Spleen (tissue), 11 donors: ENCODE results near the gene TACR2. TPM values are rescaled to one million over a fixed set of nuclear protein-coding genes. Genes with fewer than 3 reads are reported as not detected.

ENCODE experiments used
- DNase-seq: peaks from one replicate; pipeline ENCODE4 v3.0.0-alpha.2; 2020
- H3K27ac ChIP-seq, 8 donors: fragments of 200-600 bp; sonication (generic) in 7 of 8; 1 replicate in 4 of 8; 2 replicates in 4 of 8; pipeline versions ENCODE4 v1.5.0 to v1.8.0; 2016 to 2021; ENCODE audit warnings: inconsistent platforms in 4 of 8, mild to moderate bottlenecking in 4 of 8, moderate library complexity in 1 of 8
- H3K27me3 ChIP-seq, 7 donors: fragments of 200-600 bp; sonication (generic) in 6 of 7; replicated peaks in 1 of 7; 1 replicate in 4 of 7; 2 replicates in 3 of 7; pipeline versions ENCODE4 v1.5.0 to v1.8.0; 2016 to 2021; ENCODE audit warnings: inconsistent platforms in 3 of 7, mild to moderate bottlenecking in 1 of 7
- H3K36me3 ChIP-seq, 6 donors: fragments of 200-600 bp; sonication (generic) in 5 of 6; 1 replicate in 4 of 6; 2 replicates in 2 of 6; pipeline versions ENCODE4 v1.5.0 to v1.8.0; 2016 to 2021; ENCODE audit warnings: inconsistent platforms in 2 of 6
- H3K4me1 ChIP-seq, 6 donors: fragments of 200-600 bp; sonication (generic) in 5 of 6; 1 replicate in 3 of 6; 2 replicates in 3 of 6; pipeline versions ENCODE4 v1.5.0 to v1.8.0; 2016 to 2021; ENCODE audit warnings: inconsistent platforms in 3 of 6
- H3K4me3 ChIP-seq, 8 donors: fragments of 200-600 bp; sonication (generic) in 7 of 8; 1 replicate in 4 of 8; 2 replicates in 4 of 8; pipeline versions ENCODE4 v1.5.0 to v1.8.0; 2016 to 2021; ENCODE audit warnings: inconsistent platforms in 4 of 8, mild to moderate bottlenecking in 4 of 8, moderate library complexity in 2 of 8
- H3K9me3 ChIP-seq, 8 donors: fragments of 200-600 bp; sonication (generic) in 7 of 8; 1 replicate in 4 of 8; 2 replicates in 4 of 8; pipeline versions ENCODE4 v1.5.0 to v1.8.0; 2016 to 2021; ENCODE audit warnings: inconsistent platforms in 4 of 8
- CTCF ChIP-seq, 11 experiments: fragments of 200-600 bp in 7 of 11; fragments of 450-650 bp in 4 of 11; sonication (generic) in 4 of 11; IDR thresholded peaks in 8 of 11; conservative IDR thresholded peaks in 3 of 11; 1 replicate in 7 of 11; 2 replicates in 4 of 11; pipeline versions ENCODE4 v1.4.0 to v1.8.0; 2016 to 2021; ENCODE audit warnings: antibody characterized with exemption in 11 of 11, inconsistent platforms in 4 of 11, mild to moderate bottlenecking in 1 of 11
- POLR2A ChIP-seq, 3 donors: fragments of 450-650 bp; IDR thresholded peaks; one replicate each; pipeline ENCODE4 v1.5.1; 2017; ENCODE audit warnings: antibody characterized with exemption in 3 of 3, mild to moderate bottlenecking in 1 of 3
- POLR2AphosphoS5 ChIP-seq, 3 donors: sonication (generic); formaldehyde crosslinking; IDR thresholded peaks; one replicate each; pipeline ENCODE4 v1.5.1; 2017; ENCODE audit warnings: antibody characterized with exemption in 3 of 3
- WGBS, 5 donors: extraction: QIAGEN DNeasy Blood & Tissue Kit in 3 of 5; methylation state at CpG; one replicate each; pipeline versions ENCODE4 v1.1.5 to v1.1.7; 2013 to 2018; 5-methylcytosine and 5-hydroxymethylcytosine counted together
- intact Hi-C: fragments of 100-400 bp; cut with DNase I; formaldehyde crosslinking; loops from one replicate; pipeline ENCODE4 v1.15.0; 2023; ENCODE audit warnings: low total_unique reads
- polyA plus RNA-seq, 3 donors: library from polyadenylated mRNA; stranded (reverse); fragments of 200-250 nt; gene quantifications; one replicate each; pipeline ENCODE4 v1.2.1, GENCODE V29; 2013
- total RNA-seq, 7 donors: library from RNA; depleted of rRNA in 3 of 7; stranded (reverse); fragments of >200 nt in 3 of 7; fragmentation: NEBNext Ultra II Directional in 4 of 7; extraction: Animal tissue kit (Norgen Biotek cat#: 25700) in 4 of 7; gene quantifications; one replicate each; pipeline versions ENCODE4 v1.1.0 to v1.2.1, GENCODE V29; 2016 to 2021
- donor health status: healthy with polysubstance abuse.
- donor health status: DM: no; HTN: no; CAD: no; lungs with moderate emphysema.
- donor health status: DM: no; HTN: no; CAD: no.
- donor health status: Bipolar disorder and iron deficiency.
- donor health status: healthy.
- donor health status: DM: no; HTN: no; CAD: no.
- donor health status: DM: yes; HTN: yes; CAD: no.

Gene TACR2
- total and polyA plus RNA-seq, 10 donors: 0.15 to 0.52 (median 0.30) TPM; not detected in 4

DNA sequence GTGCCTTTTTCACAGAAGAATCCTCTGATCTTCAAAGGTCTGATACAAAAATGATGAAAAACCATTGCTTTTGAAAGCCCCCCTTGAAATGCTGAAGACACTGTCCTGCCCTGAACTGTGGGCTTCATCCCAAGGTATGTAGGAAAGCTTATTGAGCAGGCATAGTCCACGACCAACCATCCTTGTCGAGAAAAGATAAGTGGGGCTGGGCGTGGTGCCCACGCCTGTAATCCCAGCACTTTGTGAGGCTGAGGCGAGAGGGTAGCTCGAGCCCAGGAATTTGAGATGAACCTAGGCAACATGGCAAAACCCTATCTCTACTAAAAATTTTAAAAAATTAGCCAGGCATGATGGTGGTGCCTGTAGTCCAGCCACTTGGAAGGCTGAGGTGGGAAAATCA, 25.6 kb downstream of the TACR2 start:
- intact Hi-C loops: no loop called here
- Histone ChIP-seq H3K36me3 (peaks cover 1 to 99% (median 78%) of the 10 kb centered on the region in 6 donors), H3K4me3 (no peak overlapping the region), H3K4me1 (peaks cover 0 to 23% (median 8%) of the 10 kb centered on the region in 6 donors), H3K9me3 (no peaks in the 10 kb centered on the region), H3K27me3 (no peaks in the 10 kb centered on the region), H3K27ac (peak overlapping the region in 2 of 8 donors; percentile 2 to 8)
- WGBS, 5 donors: 87 to 96% (median 94%) methylated on average over 6 of the region's 6 CpGs
- no peak for DNase-seq
- no peak for TF ChIP-seq POLR2A (IDR thresholded peaks at IDR 0.05)
- TF ChIP-seq CTCF (IDR thresholded peaks at IDR 0.05 in 8 of 11, conservative IDR thresholded peaks at IDR 0.05 in 3 of 11): no peak
- TF ChIP-seq POLR2AphosphoS5 (IDR thresholded peaks at IDR 0.05): no peak

DNA sequence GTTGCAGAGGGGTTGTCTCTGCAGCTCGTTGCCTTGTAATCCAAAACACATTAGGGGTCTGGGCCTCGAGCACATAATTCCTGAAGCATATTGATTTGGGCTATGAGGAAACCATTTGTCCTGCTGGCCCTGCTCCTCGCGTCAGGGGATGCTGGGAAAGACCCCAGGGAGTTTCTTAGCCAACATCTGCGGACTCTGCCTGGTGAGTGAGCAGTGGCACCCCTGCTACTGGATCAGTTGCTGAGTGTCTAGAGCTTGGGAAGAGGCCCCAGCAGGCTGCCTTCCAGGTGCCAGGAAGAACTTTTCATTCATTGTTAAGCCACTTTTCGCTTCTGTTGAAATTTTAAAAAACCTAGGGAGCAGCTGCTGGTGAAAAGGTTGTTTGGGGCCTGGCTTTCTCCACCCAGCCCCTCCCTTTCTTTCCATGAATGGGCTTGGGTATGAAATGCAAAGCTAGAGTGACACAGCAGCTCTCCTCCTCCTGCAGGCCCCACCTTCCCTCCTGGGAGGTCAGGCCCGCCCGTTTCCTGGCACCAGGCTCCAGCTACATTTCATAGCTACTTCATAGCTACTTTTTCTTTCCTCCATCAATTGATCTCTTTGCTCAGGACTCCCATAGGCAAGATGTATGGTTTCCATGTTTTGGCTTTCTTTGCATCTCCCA, 26.8 kb downstream of the TACR2 start:
- Histone ChIP-seq H3K9me3 (no peaks in the 10 kb centered on the region), H3K4me3 (no peak overlapping the region), H3K4me1 (peaks cover 0 to 23% (median 8%) of the 10 kb centered on the region in 6 donors), H3K27ac (peak overlapping the region in 2 of 8 donors; percentile 2 to 7), H3K36me3 (peaks cover 0 to 99% (median 79%) of the 10 kb centered on the region in 6 donors), H3K27me3 (no peaks in the 10 kb centered on the region)
- WGBS, 5 donors: 63 to 79% (median 77%) methylated on average over 7 to 8 of the region's 8 CpGs
- TF ChIP-seq POLR2AphosphoS5 (IDR thresholded peaks at IDR 0.05) (no peak), CTCF (IDR thresholded peaks at IDR 0.05 in 8 of 11, conservative IDR thresholded peaks at IDR 0.05 in 3 of 11) (no peak), POLR2A (IDR thresholded peaks at IDR 0.05) (no peak)
- intact Hi-C loops: no loop called here
- DNase-seq: no peak

DNA sequence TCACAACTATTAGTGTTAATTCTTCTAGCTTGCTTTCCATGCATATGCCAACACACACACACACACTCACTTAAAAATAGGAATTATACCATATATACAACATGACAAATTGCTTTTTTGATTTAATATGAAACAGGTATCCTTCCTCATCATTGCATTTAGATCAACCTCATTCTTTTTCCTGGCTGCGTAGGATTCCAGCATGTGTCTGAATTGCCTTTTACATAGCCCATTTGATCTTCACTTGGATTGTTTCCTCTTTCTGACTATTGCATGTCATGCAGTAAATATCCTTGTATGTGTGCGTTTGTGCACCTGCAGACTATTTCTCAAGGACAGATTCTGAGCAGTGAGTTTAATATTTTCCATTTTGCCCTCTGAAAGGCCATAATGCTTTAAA, 28.2 kb downstream of the TACR2 start:
- WGBS, 5 donors: 91 to 96% (median 95%) methylated on average over 2 of the region's 2 CpGs
- no peak for DNase-seq
- intact Hi-C loops: no loop called here
- Histone ChIP-seq H3K36me3 (peaks cover 7 to 99% (median 82%) of the 10 kb centered on the region in 6 donors), H3K4me1 (peaks cover 0 to 23% (median 8%) of the 10 kb centered on the region in 6 donors), H3K9me3 (no peaks in the 10 kb centered on the region), H3K27me3 (no peaks in the 10 kb centered on the region), H3K27ac (no peak overlapping the region), H3K4me3 (no peak overlapping the region)
- TF ChIP-seq CTCF (IDR thresholded peaks at IDR 0.05 in 8 of 11, conservative IDR thresholded peaks at IDR 0.05 in 3 of 11) (no peak), POLR2AphosphoS5 (IDR thresholded peaks at IDR 0.05) (no peak), POLR2A (IDR thresholded peaks at IDR 0.05) (no peak)

GRCh38 chr10:69387500-69387899, 29.2 kb downstream of the TACR2 start:
- H3K9me3 ChIP-seq: no peaks in the 10 kb centered on the region
- intact Hi-C loops: no loop called here
- H3K36me3 ChIP-seq: peaks cover 11 to 99% (median 88%) of the 10 kb centered on the region in 6 donors
- no peaks in the 10 kb centered on the region for H3K27me3 ChIP-seq
- H3K4me1 ChIP-seq: peaks cover 0 to 19% (median 7%) of the 10 kb centered on the region in 6 donors
- TF ChIP-seq POLR2A (IDR thresholded peaks at IDR 0.05) (no peak), CTCF (IDR thresholded peaks at IDR 0.05 in 8 of 11, conservative IDR thresholded peaks at IDR 0.05 in 3 of 11) (no peak), POLR2AphosphoS5 (IDR thresholded peaks at IDR 0.05) (no peak)
- H3K27ac ChIP-seq: no peak overlapping the region
- DNase-seq: no peak
- WGBS, 5 donors: 88 to 100% (median 93%) methylated on average over 3 of the region's 3 CpGs
- no peak overlapping the region for H3K4me3 ChIP-seq
